Endothelial cell of hepatic sinusoid (primary cell): ENCODE results near the gene PRR29.

Source experiments
- in situ Hi-C: cut with HindIII; loops from 2 replicates; pipeline ENCODE4 v1.10.0; 2017; ENCODE audit warnings: low sequenced_read_pairs

Gene PRR29

GRCh38 chr17:64038331-64039105, 40.4 kb downstream of the PRR29 start:
- in situ Hi-C loops = loop anchor here (5.0 kb wide), 1 partner anchor 56 kb away; no protein-coding TSS in a partner anchor

GRCh38 chr17:64039106-64039400, 40.9 kb downstream of the PRR29 start:
- in situ Hi-C loops = loop anchor here (5.0 kb wide), 1 partner anchor 57 kb away; no protein-coding TSS in a partner anchor

- in situ Hi-C loops = no loop called here
Measured at GRCh38 chr17:64040206-64040605, 42.1 kb downstream of the PRR29 start.

- in situ Hi-C loops = no loop called here
Measured at GRCh38 chr17:64041912-64042311, 43.8 kb downstream of the PRR29 start.

GRCh38 chr17:64042700-64043485, 44.7 kb downstream of the PRR29 start:
- in situ Hi-C loops = no loop called here

- in situ Hi-C loops = no loop called here
Measured at GRCh38 chr17:64045176-64045575, 47.0 kb downstream of the PRR29 start.

- in situ Hi-C loops = no loop called here
Measured at GRCh38 chr17:64048805-64049204, 50.7 kb downstream of the PRR29 start.

- in situ Hi-C loops = no loop called here
Measured at GRCh38 chr17:64051153-64051552, 53.0 kb downstream of the PRR29 start.

GRCh38 chr17:64053101-64053500, 55.0 kb downstream of the PRR29 start:
- in situ Hi-C loops = no loop called here
